Right ventricle myocardium inferior (tissue), 1 donor: ENCODE data around the gene CANT1. TPM values are rescaled to one million over a fixed set of nuclear protein-coding genes. Genes with fewer than 3 reads are reported as not detected.
"Not testable (repeated sequence)": the region's sequence is repeated elsewhere in the genome, so short reads cannot be mapped to it uniquely, and the experiment has no call there.

ENCODE experiments used
- ATAC-seq: fragments of 200-7000 bp; cut with Tn5 transposase; one replicate; pipeline ENCODE4 v1.9.1; 2020; ENCODE audit warnings: mild to moderate bottlenecking, moderate library complexity
- DNase-seq: peaks from one replicate; pipeline ENCODE4 v3.0.0; 2021; ENCODE audit errors: missing footprints
- intact Hi-C: fragments of 100-400 bp; cut with DNase I; formaldehyde crosslinking; loops from one replicate; pipeline ENCODE4 v1.11.0; 2022
- total RNA-seq: library from RNA; stranded (reverse); fragmentation: NEBNext Ultra II Directional; extraction: Animal tissue kit (Norgen Biotek cat#: 25700); gene quantifications from one replicate; pipeline ENCODE4 v1.2.1, GENCODE V29; 2021
- donor health status: DM: no; HTN: yes; CAD: no; lungs with severe emphysema.

CANT1 gene
- total RNA-seq, 1 donor from 2014 or later = 31.1 TPM

GRCh38 chr17:79031996-79032875 lies 22.7 kb upstream of the CANT1 start:
- intact Hi-C loops = no loop called here
- ATAC-seq (no peak), DNase-seq (no peak)

- ATAC-seq, DNase-seq, intact Hi-C loops: not testable (repeated sequence)
Measured at GRCh38 chr17:79030636-79031035, 21.1 kb upstream of the CANT1 start.

GRCh38 chr17:79029327-79030009 lies 19.9 kb upstream of the CANT1 start:
- ATAC-seq = no peak
- intact Hi-C loops = no loop called here
- no peak for DNase-seq

GRCh38 chr17:79028496-79029326 lies 19.1 kb upstream of the CANT1 start:
- ATAC-seq = no peak
- intact Hi-C loops = no loop called here
- DNase-seq = no peak

- DNase-seq (no peak), ATAC-seq (no peak)
Measured at GRCh38 chr17:79027925-79028491, 18.4 kb upstream of the CANT1 start.

GRCh38 chr17:79027274-79027924 lies 17.8 kb upstream of the CANT1 start:
- intact Hi-C loops = loop anchor here (2.0 kb wide), 1 partner anchor 41 kb away; no protein-coding TSS in a partner anchor
- ATAC-seq (no peak), DNase-seq (no peak)

More at GRCh38 chr17:79027925-79028491, 18.4 kb upstream of the CANT1 start:
- intact Hi-C loops = loop anchor here (2.0 kb wide), 1 partner anchor 41 kb away; no protein-coding TSS in a partner anchor

GRCh38 chr17:79026376-79027273 lies 17.1 kb upstream of the CANT1 start:
- DNase-seq (no peak), ATAC-seq (peak; percentile 1)

GRCh38 chr17:79024901-79025737 lies 15.6 kb upstream of the CANT1 start:
- peak; percentile 53 for ATAC-seq
- intact Hi-C loops = loop anchor here (5.0 kb wide), 1 partner anchor 367 kb away; no protein-coding TSS in a partner anchor
- no peak for DNase-seq

More at GRCh38 chr17:79026376-79027273, 17.1 kb upstream of the CANT1 start:
- intact Hi-C loops = loop anchor here (2.0 kb wide), 1 partner anchor 40 kb away; no protein-coding TSS in a partner anchor

- DNase-seq (peak; percentile 84), ATAC-seq (peak; percentile 25)
- intact Hi-C loops = loop anchor here (2.0 to 5.0 kb wide), 2 partner anchors 23 to 368 kb away; no protein-coding TSS in a partner anchor
Measured at GRCh38 chr17:79023886-79024771, 14.6 kb upstream of the CANT1 start, which contains the start of gene C1QTNF1. Gene C1QTNF1 (plus strand): TSS chr17:79024169. CDS start chr17:79043969, 19,800 bp downstream.

GRCh38 chr17:79023180-79023705 lies 13.7 kb upstream of the CANT1 start:
- intact Hi-C loops = loop anchor here (2.0 to 5.0 kb wide), 2 partner anchors 24 to 369 kb away; no protein-coding TSS in a partner anchor
- DNase-seq (no peak), ATAC-seq (peak; percentile 33)

- ATAC-seq (peak; percentile 76), DNase-seq (peak; percentile 85)
- intact Hi-C loops = loop anchor here (2.0 to 5.0 kb wide), 2 partner anchors 24 to 370 kb away; no protein-coding TSS in a partner anchor
Measured at GRCh38 chr17:79022507-79022991, 13.0 kb upstream of the CANT1 start.

- not testable (repeated sequence) for DNase-seq, ATAC-seq
- intact Hi-C loops = loop anchor here (2.0 to 5.0 kb wide), 3 partner anchors 25 to 370 kb away; partner anchors contain the start of gene ENGASE
Measured at GRCh38 chr17:79021929-79022328, 12.4 kb upstream of the CANT1 start.

- ATAC-seq (no peak), DNase-seq (no peak)
- intact Hi-C loops = loop anchor here (2.0 to 5.0 kb wide), 2 partner anchors 54 to 372 kb away; partner anchors contain the start of gene ENGASE
Measured at GRCh38 chr17:79020631-79021301, 11.2 kb upstream of the CANT1 start.
